ENCODE measurements around the gene MYO3B.

GRCh38 chr2:170481201-170481600, 303.3 kb downstream of the MYO3B start:
- TF ChIP-seq EZH2phosphoT487 (IDR thresholded peaks at IDR 0.05; ENCODE audit: low read length) (no peak), CTCF (IDR thresholded peaks at IDR 0.05; ENCODE audit: low read length) (no peak)
